Measurements from ENCODE around the gene DSCAML1.

The DSCAML1 gene

DNA sequence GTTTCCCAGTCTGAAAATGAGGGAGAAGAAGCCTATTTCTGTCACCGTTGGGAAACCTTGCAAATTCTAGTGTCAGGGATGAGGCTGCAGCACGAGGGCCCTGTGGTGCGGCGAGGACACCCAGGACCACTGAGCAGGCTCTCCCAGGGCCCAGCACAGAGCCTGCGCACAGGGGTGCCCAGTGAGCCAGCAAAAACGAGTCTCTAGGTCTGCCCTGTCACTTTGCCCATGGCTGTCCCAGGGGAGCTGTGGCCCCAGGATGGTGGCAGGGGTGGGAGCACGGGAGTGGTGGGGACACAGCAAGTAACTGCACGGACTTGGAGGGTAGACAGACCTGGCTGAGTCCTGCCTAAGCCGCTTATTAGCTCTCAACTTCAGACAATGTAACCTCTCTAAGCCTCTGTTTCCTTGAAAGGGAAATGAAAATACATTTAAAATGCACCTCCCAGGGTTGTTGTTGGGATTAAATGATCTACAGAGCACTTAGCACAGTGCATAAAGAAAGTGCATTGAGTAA is 44.2 kb downstream of the DSCAML1 start:
- H3K4me3 ChIP-seq (ENCODE audit: low read depth, low read length) = no peak overlapping the region
- POLR2A ChIA-PET = no interaction called here
- DNase-seq (ENCODE audit: low read depth, low spot score) = no peak
- CTCF ChIA-PET = no interaction called here
- TF ChIP-seq, protein P1, sequence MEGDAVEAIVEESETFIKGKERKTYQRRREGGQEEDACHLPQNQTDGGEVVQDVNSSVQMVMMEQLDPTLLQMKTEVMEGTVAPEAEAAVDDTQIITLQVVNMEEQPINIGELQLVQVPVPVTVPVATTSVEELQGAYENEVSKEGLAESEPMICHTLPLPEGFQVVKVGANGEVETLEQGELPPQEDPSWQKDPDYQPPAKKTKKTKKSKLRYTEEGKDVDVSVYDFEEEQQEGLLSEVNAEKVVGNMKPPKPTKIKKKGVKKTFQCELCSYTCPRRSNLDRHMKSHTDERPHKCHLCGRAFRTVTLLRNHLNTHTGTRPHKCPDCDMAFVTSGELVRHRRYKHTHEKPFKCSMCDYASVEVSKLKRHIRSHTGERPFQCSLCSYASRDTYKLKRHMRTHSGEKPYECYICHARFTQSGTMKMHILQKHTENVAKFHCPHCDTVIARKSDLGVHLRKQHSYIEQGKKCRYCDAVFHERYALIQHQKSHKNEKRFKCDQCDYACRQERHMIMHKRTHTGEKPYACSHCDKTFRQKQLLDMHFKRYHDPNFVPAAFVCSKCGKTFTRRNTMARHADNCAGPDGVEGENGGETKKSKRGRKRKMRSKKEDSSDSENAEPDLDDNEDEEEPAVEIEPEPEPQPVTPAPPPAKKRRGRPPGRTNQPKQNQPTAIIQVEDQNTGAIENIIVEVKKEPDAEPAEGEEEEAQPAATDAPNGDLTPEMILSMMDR (IDR thresholded peaks at IDR 0.05; ENCODE audit: insufficient read depth, low read length, missing control alignments) = no peak

GRCh38 chr11:117752071-117752470 is 44.9 kb downstream of the DSCAML1 start:
- POLR2A ChIA-PET = no interaction called here
- CTCF ChIA-PET = no interaction called here
- no peak overlapping the region for H3K4me3 ChIP-seq (ENCODE audit: low read depth, low read length)
- DNase-seq (ENCODE audit: low read depth, low spot score) = no peak
- TF ChIP-seq, protein P1 (IDR thresholded peaks at IDR 0.05; ENCODE audit: insufficient read depth, low read length, missing control alignments) = no peak

DNA sequence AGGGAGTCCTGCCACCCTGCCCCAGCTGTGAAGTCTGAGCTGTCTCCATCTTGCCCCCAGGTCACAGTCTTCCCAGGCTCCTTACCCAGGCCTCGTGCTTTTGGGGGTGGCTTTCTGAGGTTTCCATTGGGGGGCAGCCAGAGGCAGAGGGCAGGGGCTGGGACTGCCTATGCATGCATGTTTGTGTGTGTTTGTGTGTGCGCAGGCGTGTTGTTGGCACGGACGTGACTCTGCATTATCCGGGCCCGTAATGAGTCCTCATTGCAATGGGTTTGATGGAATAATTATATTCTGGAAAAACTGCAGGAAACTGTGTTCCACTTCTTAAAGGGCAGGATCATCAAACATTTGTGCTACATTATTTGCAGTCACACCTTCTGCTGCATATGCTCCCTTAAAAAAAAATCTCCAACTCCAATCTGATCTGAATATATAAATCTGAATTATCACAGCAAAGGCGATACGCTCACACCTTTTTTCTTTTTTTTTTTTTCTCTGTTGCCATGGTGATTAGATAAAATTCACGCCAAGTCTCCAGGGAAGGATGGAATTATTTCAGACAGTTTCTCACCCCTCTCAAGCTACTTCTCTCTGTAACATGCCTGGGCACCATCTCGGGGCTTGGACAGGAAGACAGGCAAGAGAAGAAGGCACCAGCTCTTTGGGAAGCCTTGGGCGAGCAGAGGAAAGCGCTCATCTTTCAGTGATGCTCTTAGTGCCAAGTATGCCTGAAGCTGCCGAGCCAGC is 45.9 kb downstream of the DSCAML1 start:
- ChIA-PET CTCF (no interaction called here), POLR2A (no interaction called here)
- no peak overlapping the region for H3K4me3 ChIP-seq (ENCODE audit: low read depth, low read length)
- DNase-seq (ENCODE audit: low read depth, low spot score) = no peak
- TF ChIP-seq, protein P1 (IDR thresholded peaks at IDR 0.05; ENCODE audit: insufficient read depth, low read length, missing control alignments) = no peak

GRCh38 chr11:117750357-117750756 is 46.7 kb downstream of the DSCAML1 start:
- DNase-seq (ENCODE audit: low read depth, low spot score) = no peak
- POLR2A ChIA-PET = no interaction called here
- CTCF ChIA-PET = no interaction called here
- no peak overlapping the region for H3K4me3 ChIP-seq (ENCODE audit: low read depth, low read length)
- TF ChIP-seq, protein P1 (IDR thresholded peaks at IDR 0.05; ENCODE audit: insufficient read depth, low read length, missing control alignments) = no peak

- TF ChIP-seq, protein P1 (IDR thresholded peaks at IDR 0.05; ENCODE audit: insufficient read depth, low read length, missing control alignments) = no peak
- CTCF ChIA-PET = no interaction called here
- H3K4me3 ChIP-seq (ENCODE audit: low read depth, low read length) = no peak overlapping the region
- POLR2A ChIA-PET = no interaction called here
- no peak for DNase-seq (ENCODE audit: low read depth, low spot score)
These were observed 47.5 kb downstream of the DSCAML1 start for GRCh38 chr11:117749541-117749910.

DNA sequence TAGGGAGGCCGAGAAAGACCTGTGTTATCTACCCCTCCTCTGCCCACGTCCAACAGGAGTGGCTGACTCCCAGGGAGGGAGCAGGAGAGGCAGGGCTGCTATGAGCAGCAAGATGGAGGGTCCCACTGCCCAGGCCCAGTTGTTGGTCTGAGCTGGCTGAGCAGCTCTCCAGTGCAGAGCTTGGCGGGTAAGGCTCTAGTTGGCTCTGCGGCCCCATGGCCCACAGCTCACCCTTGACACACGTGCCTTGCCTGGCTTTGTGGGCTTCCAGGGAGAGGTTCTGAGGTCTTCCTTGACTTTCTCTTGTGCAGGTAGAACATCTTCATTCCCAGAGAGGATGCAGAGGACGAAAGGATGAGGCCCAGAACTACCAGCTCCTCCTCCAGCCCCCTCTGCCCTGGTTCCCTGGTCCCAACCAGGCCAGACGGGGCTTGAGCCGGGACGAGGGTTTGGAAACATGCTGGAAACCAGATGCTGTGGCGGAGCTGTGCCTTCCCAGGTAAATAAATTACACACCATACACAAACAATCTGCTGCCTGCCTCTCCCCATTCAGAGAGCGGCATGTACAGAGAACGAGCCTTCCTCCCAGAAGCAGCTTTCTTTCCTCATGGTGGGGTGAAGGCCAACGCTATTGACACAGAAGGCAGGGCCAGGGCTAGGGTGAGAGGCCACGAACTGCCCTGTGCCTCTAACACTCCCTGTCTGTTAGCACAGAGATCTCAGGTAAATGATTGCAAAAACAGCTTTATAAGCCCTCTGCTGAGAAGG is 48.1 kb downstream of the DSCAML1 start:
- no peak overlapping the region for H3K4me3 ChIP-seq (ENCODE audit: low read depth, low read length)
- ChIA-PET CTCF (no interaction called here), POLR2A (no interaction called here)
- TF ChIP-seq, protein P1 (IDR thresholded peaks at IDR 0.05; ENCODE audit: insufficient read depth, low read length, missing control alignments) = no peak
- DNase-seq (ENCODE audit: low read depth, low spot score) = no peak
